H1 (cell line): ENCODE results near the gene SP9. TPM values are rescaled to one million over a fixed set of nuclear protein-coding genes. Genes with fewer than 3 reads are reported as not detected.

ENCODE experiments used
- EP300 ChIP-seq, 2 experiments: IDR thresholded peaks; 1 replicate in 1 of 2; 2 replicates in 1 of 2; pipeline ENCODE4 v1.6.1; 2011 to 2012; ENCODE audit warnings: low read depth in 2 of 2, low read length in 2 of 2, mild to moderate bottlenecking in 2 of 2, borderline replicate concordance in 1 of 2, inconsistent platforms in 1 of 2, moderate library complexity in 1 of 2
- EZH2 ChIP-seq: fragments of 200-600 bp; sonication (generic); IDR thresholded peaks from 2 replicates; pipeline ENCODE4 v1.7.1; 2012; ENCODE audit warnings: low read depth, mild to moderate bottlenecking, moderate library complexity, low read length, inconsistent platforms; ENCODE audit not compliant: severe bottlenecking
- HDAC2 ChIP-seq, 2 experiments: fragments of 300-600 bp in 1 of 2; sonication (generic) in 1 of 2; IDR thresholded peaks; 2 replicates each; pipeline ENCODE4 v1.6.1; 2011 to 2012; ENCODE audit warnings: low read depth in 2 of 2, low read length in 2 of 2, mild to moderate bottlenecking in 2 of 2, moderate library complexity in 2 of 2, borderline replicate concordance in 1 of 2, inconsistent platforms in 1 of 2
- JUN ChIP-seq: IDR thresholded peaks from 2 replicates; pipeline ENCODE4 v1.6.1; 2011; ENCODE audit warnings: low read depth, mild to moderate bottlenecking, improper control_type of control experiment, low read length
- KDM5A ChIP-seq: fragments of 200-600 bp; IDR thresholded peaks from 2 replicates; pipeline ENCODE4 v1.7.1; 2012; ENCODE audit warnings: mild to moderate bottlenecking, low read length, inconsistent platforms, mixed read lengths
- NRF1 ChIP-seq: IDR thresholded peaks from 2 replicates; pipeline ENCODE4 v1.6.1; 2011; ENCODE audit warnings: mild to moderate bottlenecking, low read depth, low read length, improper control_type of control experiment
- RXRA ChIP-seq: IDR thresholded peaks from 2 replicates; pipeline ENCODE4 v1.6.1; 2011; ENCODE audit warnings: low read depth, mild to moderate bottlenecking, low read length, moderate library complexity; ENCODE audit not compliant: insufficient read depth
- polyA plus RNA-seq, 7 experiments: library from polyadenylated mRNA; depleted of rRNA in 3 of 7; stranded (reverse) in 5 of 7; unstranded in 2 of 7; fragments of >200 nt in 5 of 7; fragments of 200-250 nt in 2 of 7; gene quantifications; 1 replicate in 5 of 7; 2 replicates in 1 of 7; 4 replicates in 1 of 7; pipeline versions ENCODE4 v1.2.1 to v1.2.3, GENCODE V29; 2011 to 2013; ENCODE audit warnings: missing spikeins in 2 of 7, mixed read lengths in 2 of 7
- total RNA-seq: library from RNA; stranded (reverse); fragmentation: NEBNext Ultra II Directional; extraction: Animal tissue kit (Norgen Biotek cat#: 25700); gene quantifications from 2 replicates; pipeline ENCODE4 v1.2.1, GENCODE V29; 2021
- TF ChIP-seq, protein P1 (sequence below): fragments of 300-600 bp; sonication (generic); IDR thresholded peaks from 2 replicates; pipeline ENCODE4 v1.7.1; 2012; ENCODE audit warnings: low read length, moderate library complexity, mild to moderate bottlenecking, inconsistent platforms; ENCODE audit not compliant: insufficient replicate concordance

The SP9 gene
- total and polyA plus RNA-seq, 2 of the 8 experiments (the other 6 are each of a cell fraction or from before 2014, with no cell fraction given): 0.03 to 0.11 TPM

DNA sequence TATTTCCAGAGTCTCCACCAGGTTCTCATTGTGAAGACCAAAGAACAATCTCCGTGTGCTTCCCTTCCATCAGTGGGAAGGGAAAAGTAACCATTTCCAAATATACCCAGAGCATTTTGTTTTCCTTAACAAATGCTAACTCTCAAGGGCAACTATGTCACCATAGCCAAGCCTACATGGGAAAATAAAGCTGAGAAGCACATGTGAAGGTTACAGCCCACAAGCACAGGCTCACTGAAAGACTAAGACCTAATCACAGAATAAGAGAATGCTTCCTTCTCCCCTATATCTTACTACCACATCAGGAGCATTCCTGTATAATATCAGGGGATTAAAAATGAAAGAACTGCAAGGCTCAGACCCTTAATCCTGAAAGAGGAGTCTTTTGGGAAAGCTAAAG lies 28.2 kb downstream of the SP9 start (continued):
- TF ChIP-seq, protein P1, sequence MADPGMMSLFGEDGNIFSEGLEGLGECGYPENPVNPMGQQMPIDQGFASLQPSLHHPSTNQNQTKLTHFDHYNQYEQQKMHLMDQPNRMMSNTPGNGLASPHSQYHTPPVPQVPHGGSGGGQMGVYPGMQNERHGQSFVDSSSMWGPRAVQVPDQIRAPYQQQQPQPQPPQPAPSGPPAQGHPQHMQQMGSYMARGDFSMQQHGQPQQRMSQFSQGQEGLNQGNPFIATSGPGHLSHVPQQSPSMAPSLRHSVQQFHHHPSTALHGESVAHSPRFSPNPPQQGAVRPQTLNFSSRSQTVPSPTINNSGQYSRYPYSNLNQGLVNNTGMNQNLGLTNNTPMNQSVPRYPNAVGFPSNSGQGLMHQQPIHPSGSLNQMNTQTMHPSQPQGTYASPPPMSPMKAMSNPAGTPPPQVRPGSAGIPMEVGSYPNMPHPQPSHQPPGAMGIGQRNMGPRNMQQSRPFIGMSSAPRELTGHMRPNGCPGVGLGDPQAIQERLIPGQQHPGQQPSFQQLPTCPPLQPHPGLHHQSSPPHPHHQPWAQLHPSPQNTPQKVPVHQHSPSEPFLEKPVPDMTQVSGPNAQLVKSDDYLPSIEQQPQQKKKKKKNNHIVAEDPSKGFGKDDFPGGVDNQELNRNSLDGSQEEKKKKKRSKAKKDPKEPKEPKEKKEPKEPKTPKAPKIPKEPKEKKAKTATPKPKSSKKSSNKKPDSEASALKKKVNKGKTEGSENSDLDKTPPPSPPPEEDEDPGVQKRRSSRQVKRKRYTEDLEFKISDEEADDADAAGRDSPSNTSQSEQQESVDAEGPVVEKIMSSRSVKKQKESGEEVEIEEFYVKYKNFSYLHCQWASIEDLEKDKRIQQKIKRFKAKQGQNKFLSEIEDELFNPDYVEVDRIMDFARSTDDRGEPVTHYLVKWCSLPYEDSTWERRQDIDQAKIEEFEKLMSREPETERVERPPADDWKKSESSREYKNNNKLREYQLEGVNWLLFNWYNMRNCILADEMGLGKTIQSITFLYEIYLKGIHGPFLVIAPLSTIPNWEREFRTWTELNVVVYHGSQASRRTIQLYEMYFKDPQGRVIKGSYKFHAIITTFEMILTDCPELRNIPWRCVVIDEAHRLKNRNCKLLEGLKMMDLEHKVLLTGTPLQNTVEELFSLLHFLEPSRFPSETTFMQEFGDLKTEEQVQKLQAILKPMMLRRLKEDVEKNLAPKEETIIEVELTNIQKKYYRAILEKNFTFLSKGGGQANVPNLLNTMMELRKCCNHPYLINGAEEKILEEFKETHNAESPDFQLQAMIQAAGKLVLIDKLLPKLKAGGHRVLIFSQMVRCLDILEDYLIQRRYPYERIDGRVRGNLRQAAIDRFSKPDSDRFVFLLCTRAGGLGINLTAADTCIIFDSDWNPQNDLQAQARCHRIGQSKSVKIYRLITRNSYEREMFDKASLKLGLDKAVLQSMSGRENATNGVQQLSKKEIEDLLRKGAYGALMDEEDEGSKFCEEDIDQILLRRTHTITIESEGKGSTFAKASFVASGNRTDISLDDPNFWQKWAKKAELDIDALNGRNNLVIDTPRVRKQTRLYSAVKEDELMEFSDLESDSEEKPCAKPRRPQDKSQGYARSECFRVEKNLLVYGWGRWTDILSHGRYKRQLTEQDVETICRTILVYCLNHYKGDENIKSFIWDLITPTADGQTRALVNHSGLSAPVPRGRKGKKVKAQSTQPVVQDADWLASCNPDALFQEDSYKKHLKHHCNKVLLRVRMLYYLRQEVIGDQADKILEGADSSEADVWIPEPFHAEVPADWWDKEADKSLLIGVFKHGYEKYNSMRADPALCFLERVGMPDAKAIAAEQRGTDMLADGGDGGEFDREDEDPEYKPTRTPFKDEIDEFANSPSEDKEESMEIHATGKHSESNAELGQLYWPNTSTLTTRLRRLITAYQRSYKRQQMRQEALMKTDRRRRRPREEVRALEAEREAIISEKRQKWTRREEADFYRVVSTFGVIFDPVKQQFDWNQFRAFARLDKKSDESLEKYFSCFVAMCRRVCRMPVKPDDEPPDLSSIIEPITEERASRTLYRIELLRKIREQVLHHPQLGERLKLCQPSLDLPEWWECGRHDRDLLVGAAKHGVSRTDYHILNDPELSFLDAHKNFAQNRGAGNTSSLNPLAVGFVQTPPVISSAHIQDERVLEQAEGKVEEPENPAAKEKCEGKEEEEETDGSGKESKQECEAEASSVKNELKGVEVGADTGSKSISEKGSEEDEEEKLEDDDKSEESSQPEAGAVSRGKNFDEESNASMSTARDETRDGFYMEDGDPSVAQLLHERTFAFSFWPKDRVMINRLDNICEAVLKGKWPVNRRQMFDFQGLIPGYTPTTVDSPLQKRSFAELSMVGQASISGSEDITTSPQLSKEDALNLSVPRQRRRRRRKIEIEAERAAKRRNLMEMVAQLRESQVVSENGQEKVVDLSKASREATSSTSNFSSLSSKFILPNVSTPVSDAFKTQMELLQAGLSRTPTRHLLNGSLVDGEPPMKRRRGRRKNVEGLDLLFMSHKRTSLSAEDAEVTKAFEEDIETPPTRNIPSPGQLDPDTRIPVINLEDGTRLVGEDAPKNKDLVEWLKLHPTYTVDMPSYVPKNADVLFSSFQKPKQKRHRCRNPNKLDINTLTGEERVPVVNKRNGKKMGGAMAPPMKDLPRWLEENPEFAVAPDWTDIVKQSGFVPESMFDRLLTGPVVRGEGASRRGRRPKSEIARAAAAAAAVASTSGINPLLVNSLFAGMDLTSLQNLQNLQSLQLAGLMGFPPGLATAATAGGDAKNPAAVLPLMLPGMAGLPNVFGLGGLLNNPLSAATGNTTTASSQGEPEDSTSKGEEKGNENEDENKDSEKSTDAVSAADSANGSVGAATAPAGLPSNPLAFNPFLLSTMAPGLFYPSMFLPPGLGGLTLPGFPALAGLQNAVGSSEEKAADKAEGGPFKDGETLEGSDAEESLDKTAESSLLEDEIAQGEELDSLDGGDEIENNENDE: no peak
- TF ChIP-seq NRF1 (no peak), EP300 (IDR thresholded peaks at IDR 0.05; ENCODE audit: borderline replicate concordance in 1 of 2, low read depth in 2 of 2, low read length in 2 of 2) (no peak), JUN (no peak), RXRA (no peak), EZH2 (no peak), HDAC2 (IDR thresholded peaks at IDR 0.05; ENCODE audit: borderline replicate concordance in 1 of 2, low read depth in 2 of 2, low read length in 2 of 2) (no peak), KDM5A (no peak)
